AML-193 (cell line): ENCODE measurements around the gene NDUFA13.

Experiments used
- DNase-seq, 2 experiments: peaks; one replicate each; lab custom pipeline; 2025; lab: John Stamatoyannopoulos, UW

Gene NDUFA13

GRCh38 chr19:19510432-19510831, 5.6 kb upstream of the NDUFA13 start:
- no peak for DNase-seq

DNA sequence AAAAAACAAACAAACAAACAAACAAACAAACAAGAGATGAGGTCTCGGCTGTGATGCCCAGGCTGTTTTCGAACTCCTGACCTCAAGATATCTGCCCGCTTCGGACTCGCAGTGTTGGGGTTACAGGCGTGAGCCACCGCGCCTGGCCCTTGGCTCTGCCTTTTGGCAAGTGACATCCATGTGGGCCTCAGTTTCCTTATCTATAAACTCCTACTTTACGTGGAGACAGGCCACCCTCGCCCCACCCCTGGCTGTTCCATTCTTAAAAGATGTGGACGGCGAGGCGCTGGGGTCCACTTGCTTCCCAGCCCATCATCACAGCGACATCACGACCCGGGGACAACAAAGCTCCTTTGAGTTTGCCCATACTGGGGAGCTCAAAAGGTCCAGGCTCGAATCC, 2.3 kb upstream of the NDUFA13 start:
- no peak for DNase-seq

- DNase-seq, result no peak
Measured at GRCh38 chr19:19514215-19514657, 1.8 kb upstream of the NDUFA13 start.

GRCh38 chr19:19514881-19515641, 964 bp upstream of the NDUFA13 start, which contains the start of gene TSSK6:
TSS of gene TSSK6 (minus strand) at chr19:19515548. CDS start at chr19:19515427, 121 bp downstream.
- no peak for DNase-seq

- no peak for DNase-seq
Measured at GRCh38 chr19:19517235-19517619, 1.2 kb downstream of the NDUFA13 start.

- no peak for DNase-seq
Measured at GRCh38 chr19:19520989-19521388, 5.0 kb downstream of the NDUFA13 start.

DNA sequence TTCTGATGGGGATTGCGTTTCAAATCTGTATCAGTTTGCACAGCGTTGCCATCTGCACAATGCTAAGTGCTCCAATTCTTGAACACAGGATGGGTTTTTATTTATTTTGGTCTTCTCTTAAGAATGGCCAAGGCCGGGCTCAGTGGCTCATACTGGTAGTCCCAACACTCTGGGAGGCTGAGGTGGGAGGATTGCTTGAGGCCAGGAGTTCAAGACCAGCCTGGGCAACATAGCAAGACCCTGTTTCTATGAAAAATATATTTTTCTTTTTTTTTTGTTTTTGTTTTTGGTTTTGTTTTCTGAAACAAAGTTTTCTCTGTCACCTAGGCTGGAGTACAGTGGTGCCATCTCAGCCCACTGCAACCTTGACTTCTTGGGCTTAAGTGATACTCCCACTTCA, 7.2 kb downstream of the NDUFA13 start:
- DNase-seq, result no peak

- no peak for DNase-seq
Measured at GRCh38 chr19:19524053-19524452, 8.0 kb downstream of the NDUFA13 start.

DNA sequence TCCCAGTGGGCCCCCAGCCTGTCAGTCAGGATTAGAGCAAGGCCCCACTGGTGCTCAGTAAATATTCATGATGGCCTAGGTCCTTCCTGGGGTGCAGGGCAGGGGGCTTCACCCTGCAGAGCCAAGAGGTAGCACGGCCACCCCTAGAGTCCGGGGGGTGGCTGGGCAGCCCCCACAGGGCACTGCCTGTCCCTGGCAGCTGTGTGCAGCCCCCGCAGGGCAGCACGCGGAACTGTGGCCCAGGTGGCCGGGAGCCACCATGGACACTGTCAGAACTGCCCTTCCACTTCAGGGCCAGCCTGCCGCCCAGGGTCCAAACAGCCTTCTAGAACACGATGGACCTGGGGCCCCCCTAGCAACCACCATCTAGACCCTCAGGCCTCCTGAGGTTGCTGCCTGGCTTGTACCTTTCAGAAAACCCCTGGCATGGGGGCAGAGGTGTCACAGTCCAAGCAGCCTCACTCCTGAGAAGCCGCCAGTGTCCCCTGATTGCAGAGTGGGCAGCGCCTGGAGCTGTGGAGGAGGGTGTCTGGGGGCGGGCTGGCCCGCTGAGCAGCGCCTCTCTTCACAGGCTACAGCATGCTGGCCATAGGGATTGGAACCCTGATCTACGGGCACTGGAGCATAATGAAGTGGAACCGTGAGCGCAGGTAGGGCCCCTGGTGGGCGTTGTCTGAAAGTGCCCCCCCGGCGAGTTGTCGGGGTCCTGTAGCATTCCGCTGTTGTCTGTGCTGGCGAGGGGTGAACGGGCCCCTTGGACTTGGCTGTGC, 9.8 kb downstream of the NDUFA13 start:
- no peak for DNase-seq

GRCh38 chr19:19526581-19527370, 10.8 kb downstream of the NDUFA13 start:
- no peak for DNase-seq

GRCh38 chr19:19527371-19527656, 11.3 kb downstream of the NDUFA13 start:
- no peak for DNase-seq

GRCh38 chr19:19527674-19528625, 11.9 kb downstream of the NDUFA13 start:
- no peak for DNase-seq

DNA sequence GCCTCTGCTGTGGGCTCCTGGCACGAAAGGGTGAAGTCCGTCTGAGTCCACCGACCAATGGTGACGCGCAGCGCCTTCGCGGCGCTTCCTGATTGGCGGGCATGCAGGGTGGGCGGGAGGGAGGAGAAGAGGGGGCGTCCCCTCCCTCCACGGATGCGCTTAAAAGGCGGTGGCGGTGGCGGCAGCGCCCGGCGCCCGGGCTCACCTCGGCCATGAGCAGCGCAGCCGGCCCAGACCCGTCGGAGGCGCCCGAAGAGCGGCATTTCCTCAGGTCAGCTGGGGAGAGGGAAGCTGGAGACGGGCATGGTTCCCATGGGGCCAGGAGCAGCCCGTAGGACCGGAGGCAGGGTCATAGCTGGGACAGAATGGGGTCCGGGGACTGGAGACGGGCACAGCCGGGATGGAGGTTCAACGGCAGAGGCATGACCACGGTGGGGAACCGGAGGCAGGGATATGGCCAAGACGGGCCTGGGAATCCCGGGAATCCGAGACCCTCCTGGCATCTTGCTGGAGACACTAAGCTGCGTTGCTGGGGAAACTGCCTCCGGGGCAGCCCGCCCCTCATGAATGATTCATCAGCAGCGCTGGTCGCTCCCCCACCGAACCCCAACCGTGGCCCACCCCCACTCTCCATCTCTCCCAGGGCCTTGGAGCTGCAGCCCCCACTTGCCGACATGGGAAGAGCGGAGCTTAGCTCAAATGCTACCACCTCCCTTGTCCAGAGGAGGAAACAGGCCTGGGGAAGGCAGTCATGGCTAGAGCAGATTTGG, 12.9 kb downstream of the NDUFA13 start, which contains the start of gene YJEFN3:
Gene YJEFN3 (plus strand): TSS at position 191 of the 770 bp plus-strand sequence. CDS start 22 bp downstream, at position 213.
- DNase-seq, result no peak

GRCh38 chr19:19529783-19530422, 13.9 kb downstream of the NDUFA13 start:
- no peak for DNase-seq

- no peak for DNase-seq
Measured at GRCh38 chr19:19530423-19530804, 14.4 kb downstream of the NDUFA13 start.

GRCh38 chr19:19530889-19531288, 14.9 kb downstream of the NDUFA13 start:
- DNase-seq, result no peak

- peak; percentile 21 to 40 for DNase-seq
Measured at GRCh38 chr19:19531951-19532805, 16.2 kb downstream of the NDUFA13 start.

GRCh38 chr19:19532806-19533701, 17.0 kb downstream of the NDUFA13 start:
- no peak for DNase-seq
